Ureter (tissue), 1 donor: ENCODE measurements around the gene PCDHB15. TPM values are rescaled to one million over a fixed set of nuclear protein-coding genes. Genes with fewer than 3 reads are reported as not detected.
"Not testable (repeated sequence)": the region's sequence is repeated elsewhere in the genome, so short reads cannot be mapped to it uniquely, and the experiment has no call there.

Experiments
- DNase-seq: peaks from one replicate; pipeline ENCODE4 v3.0.0-alpha.2; 2020; ENCODE audit warnings: low spot score
- total RNA-seq: library from RNA; stranded (reverse); gene quantifications from one replicate; pipeline ENCODE4 v1.2.4, GENCODE V29; 2023
- donor health status: DM: yes; HTN: yes; CAD: no.

Gene PCDHB15
- total RNA-seq, 1 donor from 2014 or later, result 4.3 TPM

GRCh38 chr5:141247434-141247833, 2.2 kb downstream of the PCDHB15 start:
- DNase-seq, result not testable (repeated sequence)

GRCh38 chr5:141250576-141250975, 5.4 kb downstream of the PCDHB15 start:
- no peak for DNase-seq

- no peak for DNase-seq
Measured at GRCh38 chr5:141258464-141258863, 13.3 kb downstream of the PCDHB15 start.

DNA sequence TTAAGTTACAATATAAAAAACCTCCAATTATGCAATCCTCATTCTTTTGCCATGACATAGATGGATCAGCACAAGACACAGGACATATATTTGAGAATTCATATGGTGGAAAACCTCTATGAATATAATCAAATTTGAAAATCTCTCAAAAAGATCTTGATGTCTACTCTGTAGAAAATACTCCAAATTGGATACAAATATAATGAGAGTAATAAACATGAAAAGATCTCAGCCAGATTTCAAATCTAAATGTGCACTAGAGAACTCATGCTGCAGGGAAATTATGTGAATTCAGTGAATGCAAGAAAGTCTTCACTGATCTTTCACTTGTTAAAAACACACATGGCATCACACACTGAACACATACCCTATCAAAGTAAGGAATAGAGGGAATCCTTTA, 13.8 kb downstream of the PCDHB15 start:
- no peak for DNase-seq

- no peak for DNase-seq
Measured at GRCh38 chr5:141260458-141261237, 15.5 kb downstream of the PCDHB15 start.

GRCh38 chr5:141261238-141261546, 16.0 kb downstream of the PCDHB15 start:
- no peak for DNase-seq

DNA sequence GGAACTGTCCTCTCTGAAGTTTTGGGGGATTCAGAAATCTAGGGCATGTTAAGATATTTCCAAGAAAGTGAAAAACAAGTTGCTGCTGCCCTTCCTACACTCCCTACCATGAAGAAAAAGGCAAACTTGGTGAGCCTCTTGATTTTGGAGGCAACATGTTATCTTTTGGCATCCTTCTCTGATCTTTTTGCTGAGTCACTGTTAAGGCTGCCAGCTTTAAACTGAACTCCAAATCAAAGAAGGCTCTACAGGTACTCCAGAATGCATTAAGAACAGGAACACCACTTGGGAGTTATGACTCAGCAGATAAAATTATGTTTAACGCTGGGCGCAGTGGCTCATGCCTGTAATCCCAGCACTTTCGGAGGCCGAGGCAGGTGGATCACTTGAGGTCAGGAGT, 24.0 kb downstream of the PCDHB15 start:
- no peak for DNase-seq

GRCh38 chr5:141272906-141273305, 27.7 kb downstream of the PCDHB15 start:
- no peak for DNase-seq

GRCh38 chr5:141298376-141298775, 53.2 kb downstream of the PCDHB15 start:
- DNase-seq, result no peak

Other genes with a start within 250 kb of the PCDHB15 start
- 0.13 TPM for gene PCDHB1, start 194.0 kb upstream of the PCDHB15 start, total RNA-seq
- 1.8 TPM for gene PCDHB2, start 150.8 kb upstream of the PCDHB15 start, total RNA-seq
- 1.1 TPM for gene PCDHB3, start 144.9 kb upstream of the PCDHB15 start, total RNA-seq
- 2.2 TPM for gene PCDHB4, start 123.6 kb upstream of the PCDHB15 start, total RNA-seq
- gene PCDHB5, start 110.2 kb upstream of the PCDHB15 start, total RNA-seq, result 2.9 TPM
- 1.6 TPM for gene PCDHB6, start 95.3 kb upstream of the PCDHB15 start, total RNA-seq
- gene PCDHB7, start 72.8 kb upstream of the PCDHB15 start, total RNA-seq, result 2.4 TPM
- 1.7 TPM for gene PCDHB8, start 67.6 kb upstream of the PCDHB15 start, total RNA-seq
- 3.4 TPM for gene PCDHB16, start 63.0 kb upstream of the PCDHB15 start, total RNA-seq
- gene PCDHB9, start 58.2 kb upstream of the PCDHB15 start, total RNA-seq, result 1.9 TPM
- gene PCDHB10, start 53.0 kb upstream of the PCDHB15 start, total RNA-seq, result 2.5 TPM
- gene PCDHB11, start 45.8 kb upstream of the PCDHB15 start, total RNA-seq, result 2.1 TPM
- 2.8 TPM for gene PCDHB12, start 36.7 kb upstream of the PCDHB15 start, total RNA-seq
- gene PCDHB13, start 31.5 kb upstream of the PCDHB15 start, total RNA-seq, result 6.2 TPM
- 6.8 TPM for gene PCDHB14, start 22.1 kb upstream of the PCDHB15 start, total RNA-seq
- 1.3 TPM for gene SLC25A2, start 58.7 kb downstream of the PCDHB15 start, total RNA-seq
- gene TAF7, start 75.4 kb downstream of the PCDHB15 start, total RNA-seq, result 56.6 TPM
- 0.57 TPM for gene PCDHGA1, start 85.1 kb downstream of the PCDHB15 start, total RNA-seq
- 2.6 TPM for gene PCDHGA2, start 93.4 kb downstream of the PCDHB15 start, total RNA-seq
- 2.9 TPM for gene PCDHGA3, start 98.4 kb downstream of the PCDHB15 start, total RNA-seq
- 3.0 TPM for gene PCDHGB1, start 104.7 kb downstream of the PCDHB15 start, total RNA-seq
- gene PCDHGA4, start 109.6 kb downstream of the PCDHB15 start, total RNA-seq, result 4.2 TPM
- gene PCDHGB2, start 114.6 kb downstream of the PCDHB15 start, total RNA-seq, result 4.3 TPM
- 4.6 TPM for gene PCDHGA5, start 118.8 kb downstream of the PCDHB15 start, total RNA-seq
- 3.2 TPM for gene PCDHGB3, start 124.8 kb downstream of the PCDHB15 start, total RNA-seq
- 6.1 TPM for gene PCDHGA6, start 128.5 kb downstream of the PCDHB15 start, total RNA-seq
- 5.8 TPM for gene PCDHGA7, start 137.3 kb downstream of the PCDHB15 start, total RNA-seq
- gene PCDHGB4, start 142.3 kb downstream of the PCDHB15 start, total RNA-seq, result 8.0 TPM
- 3.3 TPM for gene PCDHGA8, start 147.2 kb downstream of the PCDHB15 start, total RNA-seq
- gene PCDHGB5, start 152.6 kb downstream of the PCDHB15 start, total RNA-seq, result 12.1 TPM
- 8.9 TPM for gene PCDHGA9, start 157.4 kb downstream of the PCDHB15 start, total RNA-seq
- gene PCDHGB6, start 162.6 kb downstream of the PCDHB15 start, total RNA-seq, result 8.2 TPM
- gene PCDHGA10, start 167.6 kb downstream of the PCDHB15 start, total RNA-seq, result 7.4 TPM
- 11.7 TPM for gene PCDHGB7, start 172.3 kb downstream of the PCDHB15 start, total RNA-seq
- 5.1 TPM for gene PCDHGA11, start 175.7 kb downstream of the PCDHB15 start, total RNA-seq
- 5.0 TPM for gene PCDHGA12, start 185.1 kb downstream of the PCDHB15 start, total RNA-seq
- gene PCDHGC3, start 230.6 kb downstream of the PCDHB15 start, total RNA-seq, result 52.6 TPM
- gene PCDHGC4, start 239.6 kb downstream of the PCDHB15 start, total RNA-seq, result 3.6 TPM
- 2.8 TPM for gene PCDHGC5, start 243.7 kb downstream of the PCDHB15 start, total RNA-seq